ENCODE measurements around the gene MRTFA.
"Not testable (repeated sequence)": the region's sequence is repeated elsewhere in the genome, so short reads cannot be mapped to it uniquely, and the experiment has no call there.

Gene MRTFA

DNA sequence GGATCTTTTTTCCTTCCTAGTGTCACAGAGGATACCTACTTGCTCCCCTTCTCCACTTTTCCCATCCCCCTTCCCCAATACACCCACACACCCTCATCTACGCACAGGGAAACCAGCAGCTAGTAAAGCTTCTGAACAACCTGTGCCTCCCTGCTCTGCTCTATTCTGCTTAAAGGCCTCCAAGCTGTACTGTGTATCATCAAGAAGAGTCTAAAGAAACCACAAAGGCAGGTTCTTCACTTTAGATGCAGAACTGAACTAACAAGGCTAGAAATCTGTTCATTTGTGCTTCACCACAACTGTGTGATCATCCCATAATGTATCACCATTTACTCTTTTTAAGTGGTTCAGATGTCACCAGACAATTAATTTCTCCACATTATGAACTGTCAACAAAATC, 133.6 kb downstream of the MRTFA start:
- Histone ChIP-seq H3K36me3 (ENCODE audit: control insufficient read depth, insufficient read depth, low read length) (peaks cover 2% of the 10 kb centered on the region; the same call in 1 of the 2 replicates), H3K4me1 (ENCODE audit: control insufficient read depth, insufficient read depth, low read length) (peaks cover 14% of the 10 kb centered on the region), H3K9ac (ENCODE audit: low read depth, low read length) (no peak overlapping the region), H3K4me3 (ENCODE audit: low read depth, low read length) (no peak overlapping the region), H3K9me3 (ENCODE audit: control insufficient read depth, insufficient read depth, low read length) (peaks cover 9% of the 10 kb centered on the region; the same call in 1 of the 2 replicates), H3K27me3 (ENCODE audit: control insufficient read depth, insufficient read depth, low read length) (no peaks in the 10 kb centered on the region), H3K27ac (ENCODE audit: low read depth, low read length) (no peak overlapping the region)

DNA sequence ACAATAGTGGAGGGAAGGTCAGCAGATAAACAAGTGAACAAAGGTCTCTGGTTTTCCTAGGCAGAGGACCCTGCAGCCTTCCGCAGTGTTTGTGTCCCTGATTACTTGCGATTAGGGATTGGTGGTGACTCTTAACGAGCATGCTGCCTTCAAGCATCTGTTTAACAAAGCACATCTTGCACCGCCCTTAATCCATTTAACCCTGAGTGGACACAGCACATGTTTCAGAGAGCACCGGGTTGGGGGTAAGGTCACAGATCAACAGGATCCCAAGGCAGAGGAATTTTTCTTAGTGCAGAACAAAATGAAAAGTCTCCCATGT, 136.1 kb downstream of the MRTFA start:
- H3K4me3 ChIP-seq (ENCODE audit: low read depth, low read length); H3K9me3 ChIP-seq (ENCODE audit: control insufficient read depth, insufficient read depth, low read length); H3K9ac ChIP-seq (ENCODE audit: low read depth, low read length); H3K27me3 ChIP-seq (ENCODE audit: control insufficient read depth, insufficient read depth, low read length); H3K36me3 ChIP-seq (ENCODE audit: control insufficient read depth, insufficient read depth, low read length); H3K27ac ChIP-seq (ENCODE audit: low read depth, low read length): not testable (repeated sequence)
- H3K4me1 ChIP-seq (ENCODE audit: control insufficient read depth, insufficient read depth, low read length): peaks cover 14% of the 10 kb centered on the region

DNA sequence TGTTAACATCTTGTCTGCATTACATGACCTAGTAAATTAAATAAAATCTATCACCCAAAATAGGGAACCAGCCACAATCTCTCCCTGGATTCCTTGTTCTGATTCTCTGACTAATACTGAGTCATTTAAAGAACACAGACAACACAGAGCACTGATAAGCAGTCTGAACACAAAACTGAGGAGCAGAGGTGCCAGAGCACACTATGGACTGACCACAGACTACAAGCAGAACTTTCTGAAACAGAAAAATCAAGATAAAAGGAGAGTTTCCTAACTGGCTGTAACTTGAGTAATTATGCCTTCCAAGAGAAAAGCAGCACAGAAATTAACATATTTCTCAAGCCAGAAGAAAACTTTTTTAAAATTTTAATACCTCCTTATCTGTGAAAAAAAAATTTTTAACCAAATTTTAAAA, 137.3 kb downstream of the MRTFA start:
- Histone ChIP-seq H3K9ac (ENCODE audit: low read depth, low read length) (no peak overlapping the region), H3K9me3 (ENCODE audit: control insufficient read depth, insufficient read depth, low read length) (peaks cover 9% of the 10 kb centered on the region; the same call in 1 of the 2 replicates), H3K4me3 (ENCODE audit: low read depth, low read length) (no peak overlapping the region; the same call in 1 of the 2 replicates), H3K27me3 (ENCODE audit: control insufficient read depth, insufficient read depth, low read length) (no peaks in the 10 kb centered on the region), H3K4me1 (ENCODE audit: control insufficient read depth, insufficient read depth, low read length) (peaks cover 14% of the 10 kb centered on the region), H3K27ac (ENCODE audit: low read depth, low read length) (peak overlapping the region; percentile 89), H3K36me3 (ENCODE audit: control insufficient read depth, insufficient read depth, low read length) (peaks cover 2% of the 10 kb centered on the region; the same call in 1 of the 2 replicates)

DNA sequence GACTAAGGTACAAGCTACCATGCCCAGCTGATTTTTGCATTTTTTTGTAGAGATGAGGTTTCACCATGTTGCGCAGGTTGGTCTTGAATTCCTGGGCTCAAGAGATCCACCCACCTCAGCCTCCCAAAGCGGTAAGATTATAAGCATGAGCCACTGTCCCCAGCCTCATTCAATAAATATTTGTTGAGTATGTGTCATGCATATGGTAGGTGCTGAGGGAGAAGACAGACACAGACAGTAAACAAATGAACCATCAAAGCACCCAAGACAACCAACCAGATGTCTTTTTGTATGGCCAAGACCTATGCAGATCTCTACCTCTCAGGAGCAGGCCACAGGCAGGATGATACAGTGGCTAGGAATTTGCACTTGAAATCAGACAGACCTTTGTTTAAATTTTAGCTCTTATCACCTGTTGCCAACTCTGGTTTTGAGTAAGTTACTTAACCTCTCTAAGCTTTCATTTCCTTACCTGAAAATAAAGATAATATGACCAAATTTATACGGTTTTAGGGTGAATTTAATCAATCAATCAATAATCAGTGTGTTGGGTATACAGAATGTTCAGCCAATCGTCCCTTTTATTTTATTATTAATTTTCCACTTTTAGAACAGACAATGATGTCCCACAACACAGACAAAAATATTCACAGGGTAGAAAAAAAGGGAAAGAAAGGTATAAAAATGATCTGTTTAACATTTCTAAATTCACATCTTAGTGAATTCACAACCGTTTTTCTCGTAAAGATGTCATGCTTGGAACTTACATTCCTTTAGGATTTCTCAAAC, 137.9 kb downstream of the MRTFA start:
- Histone ChIP-seq H3K4me3 (ENCODE audit: low read depth, low read length) (no peak overlapping the region; the same call in 1 of the 2 replicates), H3K9ac (ENCODE audit: low read depth, low read length) (no peak overlapping the region), H3K4me1 (ENCODE audit: control insufficient read depth, insufficient read depth, low read length) (peaks cover 14% of the 10 kb centered on the region), H3K27me3 (ENCODE audit: control insufficient read depth, insufficient read depth, low read length) (no peaks in the 10 kb centered on the region), H3K9me3 (ENCODE audit: control insufficient read depth, insufficient read depth, low read length) (peaks cover 9% of the 10 kb centered on the region; the same call in 1 of the 2 replicates), H3K27ac (ENCODE audit: low read depth, low read length) (peak overlapping the region; percentile 89), H3K36me3 (ENCODE audit: control insufficient read depth, insufficient read depth, low read length) (peaks cover 2% of the 10 kb centered on the region; the same call in 1 of the 2 replicates)

DNA sequence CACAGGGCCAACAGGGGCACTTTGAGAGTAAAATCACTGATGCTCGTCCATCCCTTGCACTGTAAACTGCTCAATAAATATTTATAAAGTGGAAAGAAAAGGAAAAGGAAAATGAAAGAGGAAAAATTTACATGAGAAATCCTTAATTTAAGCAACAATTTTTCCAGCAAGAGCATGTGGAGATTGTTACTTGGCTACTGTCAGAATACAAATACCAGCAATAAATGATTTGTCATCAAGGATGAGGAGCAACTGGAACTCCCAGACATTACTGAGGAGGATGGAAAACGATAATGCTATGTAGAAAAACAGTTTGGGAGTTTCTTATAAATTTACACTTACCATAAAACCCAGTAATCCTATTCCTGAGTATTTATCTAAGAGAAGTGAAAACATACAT, 143.1 kb downstream of the MRTFA start:
- no peak overlapping the region for H3K9ac ChIP-seq (ENCODE audit: low read depth, low read length)
- no peak overlapping the region for H3K4me3 ChIP-seq (ENCODE audit: low read depth, low read length)
- no peaks in the 10 kb centered on the region for H3K9me3 ChIP-seq (ENCODE audit: control insufficient read depth, insufficient read depth, low read length)
- peaks cover 20% of the 10 kb centered on the region for H3K4me1 ChIP-seq (ENCODE audit: control insufficient read depth, insufficient read depth, low read length)
- no peak overlapping the region for H3K27ac ChIP-seq (ENCODE audit: low read depth, low read length)
- no peaks in the 10 kb centered on the region for H3K27me3 ChIP-seq (ENCODE audit: control insufficient read depth, insufficient read depth, low read length)
- H3K36me3 ChIP-seq (ENCODE audit: control insufficient read depth, insufficient read depth, low read length): no peaks in the 10 kb centered on the region

DNA sequence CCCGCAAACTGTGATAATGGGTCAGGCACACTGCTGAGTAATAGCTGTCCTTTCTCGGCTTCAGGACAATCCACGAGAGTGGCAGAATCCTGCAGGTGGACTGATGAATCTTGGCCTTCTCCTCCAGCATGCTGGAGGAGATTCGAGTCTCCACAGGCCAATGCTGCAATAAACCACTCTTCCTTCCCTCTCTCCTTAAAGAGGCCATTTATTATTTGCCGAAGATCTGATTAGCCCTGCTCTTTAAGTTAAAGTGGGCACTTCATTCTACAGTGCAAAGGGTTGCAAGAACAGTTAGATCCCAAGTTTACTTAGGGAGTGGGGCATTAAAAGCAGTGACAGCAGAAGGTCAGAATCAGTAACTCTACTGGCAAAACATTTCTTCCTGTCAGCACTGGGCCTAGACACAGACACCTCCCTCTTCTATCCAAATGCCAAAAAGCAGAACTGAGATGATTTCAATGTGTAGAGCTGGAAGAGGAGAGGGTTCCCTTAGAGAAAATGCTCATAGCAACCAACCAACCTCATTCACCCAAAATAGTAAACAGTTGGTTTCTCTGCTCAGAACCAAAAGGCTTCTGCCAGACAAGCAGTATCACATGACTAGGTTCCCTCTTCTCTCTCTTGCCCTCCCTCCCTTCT, 144.4 kb downstream of the MRTFA start:
- peaks cover 19% of the 10 kb centered on the region for H3K4me1 ChIP-seq (ENCODE audit: control insufficient read depth, insufficient read depth, low read length)
- H3K9ac ChIP-seq (ENCODE audit: low read depth, low read length): no peak overlapping the region
- H3K36me3 ChIP-seq (ENCODE audit: control insufficient read depth, insufficient read depth, low read length): no peaks in the 10 kb centered on the region
- no peaks in the 10 kb centered on the region for H3K27me3 ChIP-seq (ENCODE audit: control insufficient read depth, insufficient read depth, low read length)
- no peak overlapping the region for H3K4me3 ChIP-seq (ENCODE audit: low read depth, low read length)
- peak overlapping the region; percentile 50 for H3K27ac ChIP-seq (ENCODE audit: low read depth, low read length)
- H3K9me3 ChIP-seq (ENCODE audit: control insufficient read depth, insufficient read depth, low read length): no peaks in the 10 kb centered on the region

DNA sequence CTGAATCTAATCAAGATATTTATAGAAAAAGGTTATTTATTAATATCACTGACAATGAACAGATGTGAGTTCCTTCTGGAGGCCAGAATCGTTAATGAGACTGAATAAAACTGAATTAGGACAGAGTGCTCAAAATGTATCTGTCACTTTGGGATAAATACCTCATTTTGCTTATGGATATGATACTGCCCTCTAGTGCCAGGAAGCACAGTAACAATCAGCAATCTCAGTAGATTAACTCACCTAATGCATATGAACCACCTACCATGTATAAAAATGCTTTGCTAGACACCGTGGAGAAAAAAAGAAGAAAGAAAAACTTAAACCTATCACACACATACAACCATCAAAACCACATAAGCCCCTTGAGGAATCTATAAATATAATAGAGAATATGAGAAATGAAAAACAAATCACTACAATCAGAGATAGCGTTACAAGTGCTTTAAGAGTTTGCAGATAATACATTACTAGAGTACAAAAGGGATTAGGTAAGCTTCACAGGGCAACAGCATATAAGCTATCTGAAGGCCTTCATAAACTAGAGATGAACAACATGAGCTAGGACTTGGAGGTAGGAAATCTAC, 148.8 kb downstream of the MRTFA start:
- no peak overlapping the region for H3K27ac ChIP-seq (ENCODE audit: low read depth, low read length)
- no peak overlapping the region for H3K4me3 ChIP-seq (ENCODE audit: low read depth, low read length)
- no peaks in the 10 kb centered on the region for H3K9me3 ChIP-seq (ENCODE audit: control insufficient read depth, insufficient read depth, low read length)
- peaks cover 14% of the 10 kb centered on the region for H3K4me1 ChIP-seq (ENCODE audit: control insufficient read depth, insufficient read depth, low read length)
- no peaks in the 10 kb centered on the region for H3K36me3 ChIP-seq (ENCODE audit: control insufficient read depth, insufficient read depth, low read length)
- no peak overlapping the region for H3K9ac ChIP-seq (ENCODE audit: low read depth, low read length)
- H3K27me3 ChIP-seq (ENCODE audit: control insufficient read depth, insufficient read depth, low read length): no peaks in the 10 kb centered on the region

DNA sequence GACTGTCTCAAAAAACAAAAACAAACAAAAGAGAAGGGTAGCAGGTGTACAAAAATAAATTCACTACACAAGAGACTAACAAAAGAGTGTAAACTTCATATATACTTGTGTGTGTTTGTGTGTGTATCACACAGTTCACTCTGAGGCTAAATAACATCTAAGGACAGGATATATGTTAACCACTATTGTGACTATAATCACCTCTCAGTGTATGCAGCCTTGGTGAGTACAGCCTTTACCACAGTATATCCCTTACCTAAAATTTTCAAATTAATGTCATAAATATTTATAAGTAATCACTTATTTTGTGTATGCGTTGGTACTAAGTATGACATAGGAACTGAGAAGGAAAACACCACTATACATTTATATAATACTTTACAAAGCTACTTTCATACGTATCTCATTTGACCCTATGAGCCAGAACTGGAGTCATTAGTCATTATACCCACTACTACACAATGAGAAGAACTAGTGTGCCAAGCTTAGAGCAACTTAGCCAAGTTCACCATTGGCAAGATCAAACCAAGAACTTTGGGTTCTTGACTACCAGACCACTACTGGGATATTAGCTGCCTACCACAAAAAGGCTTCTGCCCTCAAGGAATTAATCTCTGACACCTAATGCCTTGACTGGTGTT, 149.4 kb downstream of the MRTFA start:
- no peaks in the 10 kb centered on the region for H3K9me3 ChIP-seq (ENCODE audit: control insufficient read depth, insufficient read depth, low read length)
- no peaks in the 10 kb centered on the region for H3K36me3 ChIP-seq (ENCODE audit: control insufficient read depth, insufficient read depth, low read length)
- no peak overlapping the region for H3K9ac ChIP-seq (ENCODE audit: low read depth, low read length)
- peaks cover 7% of the 10 kb centered on the region; the same call in 1 of the 2 replicates for H3K4me1 ChIP-seq (ENCODE audit: control insufficient read depth, insufficient read depth, low read length)
- no peaks in the 10 kb centered on the region for H3K27me3 ChIP-seq (ENCODE audit: control insufficient read depth, insufficient read depth, low read length)
- no peak overlapping the region for H3K27ac ChIP-seq (ENCODE audit: low read depth, low read length)
- no peak overlapping the region for H3K4me3 ChIP-seq (ENCODE audit: low read depth, low read length)

DNA sequence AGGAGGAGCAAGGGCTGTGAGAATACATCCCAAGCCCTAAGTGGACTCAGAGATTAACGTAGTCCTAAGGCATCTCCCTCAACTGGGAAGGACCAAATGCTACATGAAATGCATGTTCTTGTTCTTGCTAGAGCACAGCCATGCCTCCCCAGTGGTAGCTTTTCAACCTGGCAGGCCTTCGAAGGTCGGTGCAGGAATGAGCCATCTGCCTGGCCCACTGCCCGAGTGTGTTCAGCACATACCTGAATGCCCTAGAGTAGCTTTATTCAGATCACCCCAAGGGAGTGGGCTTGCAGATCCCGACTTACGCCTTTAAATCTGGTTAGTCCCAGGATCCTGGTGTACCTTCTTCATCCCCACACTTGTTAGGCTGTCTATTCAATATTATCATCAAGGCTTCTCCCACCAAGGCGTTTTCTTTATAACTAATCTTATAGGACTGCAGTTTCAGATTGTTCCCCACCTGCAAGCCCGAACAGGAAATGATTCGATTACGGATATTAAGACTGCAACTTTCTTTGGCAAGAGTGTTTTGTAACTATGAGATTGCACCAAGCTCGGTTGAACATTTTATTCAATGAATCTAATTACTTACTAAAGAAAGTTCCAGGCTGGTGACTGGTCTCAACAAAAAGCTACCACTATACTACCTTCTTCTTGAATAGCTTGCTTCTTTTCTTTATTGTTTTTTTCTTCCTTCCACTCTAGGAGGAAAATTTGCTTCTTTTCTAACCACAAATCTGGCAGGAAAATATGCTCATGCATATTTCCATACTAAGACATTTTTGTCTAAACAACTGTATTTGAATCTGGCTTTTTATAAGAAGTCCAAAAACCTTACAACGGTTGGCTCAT, 150.5 kb downstream of the MRTFA start:
- Histone ChIP-seq H3K36me3 (ENCODE audit: control insufficient read depth, insufficient read depth, low read length) (no peaks in the 10 kb centered on the region), H3K27me3 (ENCODE audit: control insufficient read depth, insufficient read depth, low read length) (no peaks in the 10 kb centered on the region), H3K9me3 (ENCODE audit: control insufficient read depth, insufficient read depth, low read length) (no peaks in the 10 kb centered on the region), H3K4me1 (ENCODE audit: control insufficient read depth, insufficient read depth, low read length) (no peaks in the 10 kb centered on the region), H3K9ac (ENCODE audit: low read depth, low read length) (no peak overlapping the region), H3K27ac (ENCODE audit: low read depth, low read length) (no peak overlapping the region), H3K4me3 (ENCODE audit: low read depth, low read length) (no peak overlapping the region)

DNA sequence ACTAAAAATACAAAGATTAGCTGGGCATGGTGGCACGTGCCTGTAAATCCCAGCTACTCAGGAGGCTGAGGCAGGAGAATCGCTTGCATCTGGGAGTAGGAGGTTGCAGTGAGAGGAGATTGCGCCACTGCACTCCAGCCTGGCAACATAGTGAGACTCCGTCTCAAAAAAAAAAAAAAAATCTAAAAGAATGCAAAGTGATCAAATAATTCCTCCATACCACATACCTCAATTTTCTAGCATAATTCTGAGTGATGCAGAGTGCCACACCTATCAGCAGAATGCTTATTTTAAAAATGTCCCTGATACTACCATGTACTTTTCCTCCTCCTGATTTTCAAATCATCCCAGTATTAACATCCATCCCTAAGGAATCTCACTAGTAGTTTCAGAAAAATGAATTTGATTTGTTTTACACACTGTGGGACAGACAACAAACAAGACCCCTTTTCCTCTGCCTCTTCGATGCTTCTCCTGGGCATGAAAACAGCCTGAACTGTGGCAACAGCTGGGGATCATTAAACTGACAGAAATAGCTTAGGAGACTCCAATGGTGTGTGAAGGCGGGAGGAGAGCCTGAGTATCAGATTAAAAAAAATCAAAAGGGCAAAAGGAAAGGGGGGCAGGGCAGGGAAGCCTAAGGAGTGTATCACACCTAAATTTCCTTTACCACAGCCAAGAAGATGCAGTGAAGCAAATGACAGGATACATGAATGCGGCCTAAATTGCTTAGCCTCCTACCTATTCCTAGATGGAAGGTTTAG, 151.4 kb downstream of the MRTFA start:
- Histone ChIP-seq H3K4me3 (ENCODE audit: low read depth, low read length) (no peak overlapping the region), H3K4me1 (ENCODE audit: control insufficient read depth, insufficient read depth, low read length) (no peaks in the 10 kb centered on the region), H3K9me3 (ENCODE audit: control insufficient read depth, insufficient read depth, low read length) (no peaks in the 10 kb centered on the region), H3K9ac (ENCODE audit: low read depth, low read length) (no peak overlapping the region), H3K36me3 (ENCODE audit: control insufficient read depth, insufficient read depth, low read length) (no peaks in the 10 kb centered on the region), H3K27me3 (ENCODE audit: control insufficient read depth, insufficient read depth, low read length) (no peaks in the 10 kb centered on the region), H3K27ac (ENCODE audit: low read depth, low read length) (no peak overlapping the region)

Measured in HUES48 (cell line).